Measurements from ENCODE around the gene TMEM132C. TPM values are rescaled to one million over a fixed set of nuclear protein-coding genes. Genes with fewer than 3 reads are reported as not detected.

TMEM132C gene
- total RNA-seq, 1 experiment from 2014 or later, result not detected

DNA sequence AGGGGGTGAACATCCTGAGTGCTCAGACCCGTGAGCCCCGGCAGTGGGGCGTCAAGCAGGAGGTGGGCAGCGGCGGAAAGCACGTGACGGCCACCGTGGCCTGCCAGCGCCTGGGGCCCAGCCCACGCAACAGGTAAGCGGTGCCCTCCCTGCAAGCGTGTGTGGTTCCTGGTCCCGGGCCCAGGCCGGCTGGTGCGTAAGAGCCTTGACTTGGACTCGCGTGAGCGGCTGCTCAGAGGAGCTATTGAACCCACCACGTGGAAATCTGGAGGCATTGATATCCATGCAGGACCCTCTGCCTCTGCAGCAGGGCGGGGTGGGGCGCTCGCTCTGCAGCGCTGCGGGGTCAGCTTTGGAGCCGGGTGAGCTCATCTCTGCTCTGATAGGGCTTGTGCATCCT lies 277.0 kb downstream of the TMEM132C start (continued):
- TF ChIP-seq, protein P1, sequence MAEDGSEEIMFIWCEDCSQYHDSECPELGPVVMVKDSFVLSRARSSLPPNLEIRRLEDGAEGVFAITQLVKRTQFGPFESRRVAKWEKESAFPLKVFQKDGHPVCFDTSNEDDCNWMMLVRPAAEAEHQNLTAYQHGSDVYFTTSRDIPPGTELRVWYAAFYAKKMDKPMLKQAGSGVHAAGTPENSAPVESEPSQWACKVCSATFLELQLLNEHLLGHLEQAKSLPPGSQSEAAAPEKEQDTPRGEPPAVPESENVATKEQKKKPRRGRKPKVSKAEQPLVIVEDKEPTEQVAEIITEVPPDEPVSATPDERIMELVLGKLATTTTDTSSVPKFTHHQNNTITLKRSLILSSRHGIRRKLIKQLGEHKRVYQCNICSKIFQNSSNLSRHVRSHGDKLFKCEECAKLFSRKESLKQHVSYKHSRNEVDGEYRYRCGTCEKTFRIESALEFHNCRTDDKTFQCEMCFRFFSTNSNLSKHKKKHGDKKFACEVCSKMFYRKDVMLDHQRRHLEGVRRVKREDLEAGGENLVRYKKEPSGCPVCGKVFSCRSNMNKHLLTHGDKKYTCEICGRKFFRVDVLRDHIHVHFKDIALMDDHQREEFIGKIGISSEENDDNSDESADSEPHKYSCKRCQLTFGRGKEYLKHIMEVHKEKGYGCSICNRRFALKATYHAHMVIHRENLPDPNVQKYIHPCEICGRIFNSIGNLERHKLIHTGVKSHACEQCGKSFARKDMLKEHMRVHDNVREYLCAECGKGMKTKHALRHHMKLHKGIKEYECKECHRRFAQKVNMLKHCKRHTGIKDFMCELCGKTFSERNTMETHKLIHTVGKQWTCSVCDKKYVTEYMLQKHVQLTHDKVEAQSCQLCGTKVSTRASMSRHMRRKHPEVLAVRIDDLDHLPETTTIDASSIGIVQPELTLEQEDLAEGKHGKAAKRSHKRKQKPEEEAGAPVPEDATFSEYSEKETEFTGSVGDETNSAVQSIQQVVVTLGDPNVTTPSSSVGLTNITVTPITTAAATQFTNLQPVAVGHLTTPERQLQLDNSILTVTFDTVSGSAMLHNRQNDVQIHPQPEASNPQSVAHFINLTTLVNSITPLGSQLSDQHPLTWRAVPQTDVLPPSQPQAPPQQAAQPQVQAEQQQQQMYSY (CRISPR knock-in tag; IDR thresholded peaks at IDR 0.05), result no peak
- TF ChIP-seq FOXK1 (CRISPR knock-in tag; IDR thresholded peaks at IDR 0.05), result no peak
- TF ChIP-seq, protein P2, sequence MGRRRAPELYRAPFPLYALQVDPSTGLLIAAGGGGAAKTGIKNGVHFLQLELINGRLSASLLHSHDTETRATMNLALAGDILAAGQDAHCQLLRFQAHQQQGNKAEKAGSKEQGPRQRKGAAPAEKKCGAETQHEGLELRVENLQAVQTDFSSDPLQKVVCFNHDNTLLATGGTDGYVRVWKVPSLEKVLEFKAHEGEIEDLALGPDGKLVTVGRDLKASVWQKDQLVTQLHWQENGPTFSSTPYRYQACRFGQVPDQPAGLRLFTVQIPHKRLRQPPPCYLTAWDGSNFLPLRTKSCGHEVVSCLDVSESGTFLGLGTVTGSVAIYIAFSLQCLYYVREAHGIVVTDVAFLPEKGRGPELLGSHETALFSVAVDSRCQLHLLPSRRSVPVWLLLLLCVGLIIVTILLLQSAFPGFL (CRISPR knock-in tag; IDR thresholded peaks at IDR 0.05; ENCODE audit: borderline replicate concordance), result no peak
- TF ChIP-seq, protein P3, sequence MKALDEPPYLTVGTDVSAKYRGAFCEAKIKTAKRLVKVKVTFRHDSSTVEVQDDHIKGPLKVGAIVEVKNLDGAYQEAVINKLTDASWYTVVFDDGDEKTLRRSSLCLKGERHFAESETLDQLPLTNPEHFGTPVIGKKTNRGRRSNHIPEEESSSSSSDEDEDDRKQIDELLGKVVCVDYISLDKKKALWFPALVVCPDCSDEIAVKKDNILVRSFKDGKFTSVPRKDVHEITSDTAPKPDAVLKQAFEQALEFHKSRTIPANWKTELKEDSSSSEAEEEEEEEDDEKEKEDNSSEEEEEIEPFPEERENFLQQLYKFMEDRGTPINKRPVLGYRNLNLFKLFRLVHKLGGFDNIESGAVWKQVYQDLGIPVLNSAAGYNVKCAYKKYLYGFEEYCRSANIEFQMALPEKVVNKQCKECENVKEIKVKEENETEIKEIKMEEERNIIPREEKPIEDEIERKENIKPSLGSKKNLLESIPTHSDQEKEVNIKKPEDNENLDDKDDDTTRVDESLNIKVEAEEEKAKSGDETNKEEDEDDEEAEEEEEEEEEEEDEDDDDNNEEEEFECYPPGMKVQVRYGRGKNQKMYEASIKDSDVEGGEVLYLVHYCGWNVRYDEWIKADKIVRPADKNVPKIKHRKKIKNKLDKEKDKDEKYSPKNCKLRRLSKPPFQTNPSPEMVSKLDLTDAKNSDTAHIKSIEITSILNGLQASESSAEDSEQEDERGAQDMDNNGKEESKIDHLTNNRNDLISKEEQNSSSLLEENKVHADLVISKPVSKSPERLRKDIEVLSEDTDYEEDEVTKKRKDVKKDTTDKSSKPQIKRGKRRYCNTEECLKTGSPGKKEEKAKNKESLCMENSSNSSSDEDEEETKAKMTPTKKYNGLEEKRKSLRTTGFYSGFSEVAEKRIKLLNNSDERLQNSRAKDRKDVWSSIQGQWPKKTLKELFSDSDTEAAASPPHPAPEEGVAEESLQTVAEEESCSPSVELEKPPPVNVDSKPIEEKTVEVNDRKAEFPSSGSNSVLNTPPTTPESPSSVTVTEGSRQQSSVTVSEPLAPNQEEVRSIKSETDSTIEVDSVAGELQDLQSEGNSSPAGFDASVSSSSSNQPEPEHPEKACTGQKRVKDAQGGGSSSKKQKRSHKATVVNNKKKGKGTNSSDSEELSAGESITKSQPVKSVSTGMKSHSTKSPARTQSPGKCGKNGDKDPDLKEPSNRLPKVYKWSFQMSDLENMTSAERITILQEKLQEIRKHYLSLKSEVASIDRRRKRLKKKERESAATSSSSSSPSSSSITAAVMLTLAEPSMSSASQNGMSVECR (CRISPR knock-in tag; IDR thresholded peaks at IDR 0.05; ENCODE audit: borderline replicate concordance), result no peak
- TF ChIP-seq, protein P4, sequence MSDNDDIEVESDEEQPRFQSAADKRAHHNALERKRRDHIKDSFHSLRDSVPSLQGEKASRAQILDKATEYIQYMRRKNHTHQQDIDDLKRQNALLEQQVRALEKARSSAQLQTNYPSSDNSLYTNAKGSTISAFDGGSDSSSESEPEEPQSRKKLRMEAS (CRISPR knock-in tag; IDR thresholded peaks at IDR 0.05), result no peak
- TF ChIP-seq TEAD4 (CRISPR knock-in tag; IDR thresholded peaks at IDR 0.05), result no peak
- no peak for TF ChIP-seq NFYB (CRISPR knock-in tag; conservative IDR thresholded peaks at IDR 0.05; ENCODE audit: low read depth)
- TF ChIP-seq, protein P5, sequence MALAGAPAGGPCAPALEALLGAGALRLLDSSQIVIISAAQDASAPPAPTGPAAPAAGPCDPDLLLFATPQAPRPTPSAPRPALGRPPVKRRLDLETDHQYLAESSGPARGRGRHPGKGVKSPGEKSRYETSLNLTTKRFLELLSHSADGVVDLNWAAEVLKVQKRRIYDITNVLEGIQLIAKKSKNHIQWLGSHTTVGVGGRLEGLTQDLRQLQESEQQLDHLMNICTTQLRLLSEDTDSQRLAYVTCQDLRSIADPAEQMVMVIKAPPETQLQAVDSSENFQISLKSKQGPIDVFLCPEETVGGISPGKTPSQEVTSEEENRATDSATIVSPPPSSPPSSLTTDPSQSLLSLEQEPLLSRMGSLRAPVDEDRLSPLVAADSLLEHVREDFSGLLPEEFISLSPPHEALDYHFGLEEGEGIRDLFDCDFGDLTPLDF (CRISPR knock-in tag; IDR thresholded peaks at IDR 0.05), result no peak

DNA sequence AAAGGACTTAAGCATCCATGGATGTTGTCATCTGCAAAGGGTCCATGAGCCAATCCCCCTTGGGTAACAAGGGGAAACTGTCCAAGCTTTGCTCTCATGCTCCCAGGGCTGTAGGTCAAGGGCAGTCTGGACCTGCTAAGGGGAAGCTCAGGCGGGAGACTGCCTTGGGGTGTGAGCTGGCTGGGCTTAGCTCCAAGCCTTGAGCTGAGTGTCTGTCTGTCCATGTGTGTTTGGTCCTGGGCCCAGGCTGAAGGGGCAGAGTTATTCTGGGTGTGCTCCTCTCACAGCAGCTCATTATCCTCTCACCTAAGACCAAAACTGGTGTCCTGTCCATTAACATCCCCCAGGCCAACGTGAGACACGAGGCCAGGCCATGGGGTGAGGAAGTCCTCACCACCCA lies 282.0 kb downstream of the TMEM132C start:
- no peak for DNase-seq (ENCODE audit: low spot score)
- H3K27me3 Mint-ChIP-seq (ENCODE audit: low read depth), result peaks cover 13% of the 10 kb centered on the region; the same call in 1 of the 2 replicates
- no peak overlapping the region for H3K27ac Mint-ChIP-seq
- H3K4me3 Mint-ChIP-seq, result no peak overlapping the region
- H3K36me3 Mint-ChIP-seq, result peaks cover 73% of the 10 kb centered on the region
- ChIA-PET POLR2A (no interaction called here), CTCF (no interaction called here)
- H3K4me1 Mint-ChIP-seq, result no peaks in the 10 kb centered on the region
- ATAC-seq, result no peak
- TF ChIP-seq SMAD4 (CRISPR knock-in tag; IDR thresholded peaks at IDR 0.05), result no peak
- TF ChIP-seq TEAD4 (CRISPR knock-in tag; IDR thresholded peaks at IDR 0.05), result no peak
- TF ChIP-seq, protein P6, sequence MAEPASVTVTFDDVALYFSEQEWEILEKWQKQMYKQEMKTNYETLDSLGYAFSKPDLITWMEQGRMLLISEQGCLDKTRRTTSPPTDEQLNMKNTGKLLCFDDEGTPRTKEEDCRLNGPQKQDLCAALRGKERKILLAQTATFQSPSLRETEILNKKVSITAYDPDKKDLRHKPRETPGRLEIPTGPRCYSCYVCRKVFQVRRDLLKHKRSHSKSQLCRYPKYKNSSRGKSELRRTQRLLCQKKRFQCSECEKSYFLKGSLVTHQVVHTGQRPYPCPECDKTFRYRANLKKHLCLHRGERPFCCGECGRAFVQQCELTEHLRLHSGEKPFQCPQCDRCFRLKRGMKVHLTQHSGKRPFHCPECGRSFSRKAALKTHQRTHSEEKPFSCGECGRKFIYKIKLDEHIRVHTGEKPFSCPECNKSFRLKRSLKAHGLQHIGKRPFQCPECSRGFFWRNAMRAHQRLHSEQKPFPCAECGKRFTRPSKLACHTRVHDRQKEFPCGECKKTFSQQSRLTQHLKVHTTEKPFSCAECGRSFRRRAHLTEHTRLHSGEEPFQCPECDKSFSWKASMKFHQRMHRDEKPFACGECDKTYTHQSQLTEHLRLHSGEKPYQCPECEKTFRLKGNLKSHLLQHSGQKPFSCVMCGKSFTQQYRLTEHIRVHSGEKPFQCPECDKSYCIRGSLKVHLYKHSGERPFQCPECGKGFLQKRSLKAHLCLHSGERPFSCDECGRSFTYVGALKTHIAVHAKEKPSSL (CRISPR knock-in tag; conservative IDR thresholded peaks at IDR 0.05), result no peak
- TF ChIP-seq ESRRA (CRISPR knock-in tag; IDR thresholded peaks at IDR 0.05; ENCODE audit: borderline replicate concordance), result no peak
- TF ChIP-seq ZNF671 (CRISPR knock-in tag; IDR thresholded peaks at IDR 0.05), result no peak
- TF ChIP-seq, protein P7, sequence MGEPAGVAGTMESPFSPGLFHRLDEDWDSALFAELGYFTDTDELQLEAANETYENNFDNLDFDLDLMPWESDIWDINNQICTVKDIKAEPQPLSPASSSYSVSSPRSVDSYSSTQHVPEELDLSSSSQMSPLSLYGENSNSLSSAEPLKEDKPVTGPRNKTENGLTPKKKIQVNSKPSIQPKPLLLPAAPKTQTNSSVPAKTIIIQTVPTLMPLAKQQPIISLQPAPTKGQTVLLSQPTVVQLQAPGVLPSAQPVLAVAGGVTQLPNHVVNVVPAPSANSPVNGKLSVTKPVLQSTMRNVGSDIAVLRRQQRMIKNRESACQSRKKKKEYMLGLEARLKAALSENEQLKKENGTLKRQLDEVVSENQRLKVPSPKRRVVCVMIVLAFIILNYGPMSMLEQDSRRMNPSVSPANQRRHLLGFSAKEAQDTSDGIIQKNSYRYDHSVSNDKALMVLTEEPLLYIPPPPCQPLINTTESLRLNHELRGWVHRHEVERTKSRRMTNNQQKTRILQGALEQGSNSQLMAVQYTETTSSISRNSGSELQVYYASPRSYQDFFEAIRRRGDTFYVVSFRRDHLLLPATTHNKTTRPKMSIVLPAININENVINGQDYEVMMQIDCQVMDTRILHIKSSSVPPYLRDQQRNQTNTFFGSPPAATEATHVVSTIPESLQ (CRISPR knock-in tag; IDR thresholded peaks at IDR 0.05), result no peak
- TF ChIP-seq MXD4 (CRISPR knock-in tag; IDR thresholded peaks at IDR 0.05; ENCODE audit: borderline replicate concordance), result no peak
- no peak for TF ChIP-seq CREB1 (CRISPR knock-in tag; IDR thresholded peaks at IDR 0.05)
- TF ChIP-seq, protein P5 (CRISPR knock-in tag; IDR thresholded peaks at IDR 0.05), result no peak
- TF ChIP-seq, protein P8, sequence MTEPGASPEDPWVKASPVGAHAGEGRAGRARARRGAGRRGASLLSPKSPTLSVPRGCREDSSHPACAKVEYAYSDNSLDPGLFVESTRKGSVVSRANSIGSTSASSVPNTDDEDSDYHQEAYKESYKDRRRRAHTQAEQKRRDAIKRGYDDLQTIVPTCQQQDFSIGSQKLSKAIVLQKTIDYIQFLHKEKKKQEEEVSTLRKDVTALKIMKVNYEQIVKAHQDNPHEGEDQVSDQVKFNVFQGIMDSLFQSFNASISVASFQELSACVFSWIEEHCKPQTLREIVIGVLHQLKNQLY (CRISPR knock-in tag; IDR thresholded peaks at IDR 0.05), result no peak
- peaks cover 74% of the 10 kb centered on the region for H3K9me3 Mint-ChIP-seq

Measured in WTC11 (cell line).